GM12878 (cell line): Measurements from ENCODE around the gene PCED1B. TPM values are rescaled to one million over a fixed set of nuclear protein-coding genes. Genes with fewer than 3 reads are reported as not detected.
A peak's percentile ranks its signal among the peaks of the same experiment; 100 is the strongest.

ENCODE experiments used
- ATAC-seq: fragments of 200-7000 bp; cut with Tn5 transposase; 3 replicates; pipeline ENCODE4 v1.9.1; 2020; ENCODE audit warnings: mild to moderate bottlenecking, moderate library complexity
- BruUV-seq: library from RNA; stranded (reverse); fragments of 400-500 nt; replicated peaks from 2 replicates; lab custom pipeline; 2021; lab: Mats Ljungman, UMichigan
- CTCF ChIA-PET: fragments of 300-600 bp; sonication (Branson Sonifier 250); formaldehyde crosslinking; extraction: SDS; loops from one replicate; lab custom pipeline; 2021; ENCODE audit warnings: inconsistent platforms; lab: Yijun Ruan, JAX
- POLR2A ChIA-PET: fragments of 350-600 bp; formaldehyde crosslinking; extraction: SDS; loops from one replicate; lab custom pipeline; 2021; ENCODE audit warnings: inconsistent platforms; lab: Charles Lee
- RAD21 ChIA-PET: fragments of 300-600 bp; sonication (Branson Sonifier 250); formaldehyde crosslinking; loops from one replicate; lab custom pipeline; 2023; ENCODE audit warnings: antibody characterized with exemption; ENCODE audit not compliant: unreplicated experiment; lab: Charles Lee
- SMC1A ChIA-PET: fragments of 300-600 bp; sonication (Branson Sonifier 250); formaldehyde crosslinking; loops from one replicate; lab custom pipeline; 2023; ENCODE audit not compliant: unreplicated experiment, uncharacterized antibody; lab: Charles Lee
- DNase-seq: peaks from one replicate; pipeline ENCODE4 v3.0.0-alpha.2; 2011; ENCODE audit warnings: low read depth, low spot score
- FAIRE-seq: peaks from 3 replicates; lab custom pipeline; 2011; peaks lifted over from hg19 to GRCh38; lab: Jason Lieb, UNC
- H2AFZ ChIP-seq: 2 replicates; pipeline ENCODE4 v1.6.0; 2011; ENCODE audit warnings: low read depth, low read length, control low read depth; ENCODE audit not compliant: control insufficient read depth
- H3K27ac ChIP-seq: 2 replicates; pipeline ENCODE4 v1.5.1; 2011; ENCODE audit warnings: control low read depth; ENCODE audit not compliant: control insufficient read depth, insufficient read depth
- H3K27me3 ChIP-seq, 2 experiments: replicated peaks in 1 of 2; 2 replicates each; pipeline versions ENCODE4 v1.6.0 to v1.6.1; 2011; ENCODE audit warnings: low read length in 1 of 2; ENCODE audit not compliant: control insufficient read depth in 2 of 2, insufficient read depth in 2 of 2
- H3K36me3 ChIP-seq, 2 experiments: 2 replicates each; pipeline ENCODE4 v1.5.1; 2011; ENCODE audit warnings: low read length in 1 of 2; ENCODE audit not compliant: control insufficient read depth in 2 of 2, insufficient read depth in 2 of 2
- H3K4me1 ChIP-seq: 2 replicates; pipeline ENCODE4 v1.6.1; 2011; ENCODE audit warnings: mild to moderate bottlenecking, low read length, moderate library complexity, mixed read lengths; ENCODE audit not compliant: control insufficient read depth, insufficient read depth
- H3K4me2 ChIP-seq: 2 replicates; pipeline ENCODE4 v1.6.0; 2011; ENCODE audit warnings: control low read depth; ENCODE audit not compliant: control insufficient read depth, insufficient read depth
- H3K4me3 ChIP-seq: fragments of 200-600 bp; sonication (generic); 2 replicates; pipeline ENCODE4 v1.5.1; 2016
- H3K79me2 ChIP-seq: 2 replicates; pipeline ENCODE4 v1.6.0; 2011; ENCODE audit warnings: low read length; ENCODE audit not compliant: control insufficient read depth, insufficient read depth
- H3K9ac ChIP-seq: 2 replicates; pipeline ENCODE4 v1.8.0; 2011; ENCODE audit warnings: low read length, control low read depth, mixed read lengths; ENCODE audit not compliant: control insufficient read depth, insufficient read depth
- H3K9me3 ChIP-seq: replicated peaks from 3 replicates; pipeline ENCODE4 v1.5.1; 2011; ENCODE audit warnings: mild to moderate bottlenecking, low read length; ENCODE audit not compliant: control insufficient read depth, insufficient read depth
- H4K20me1 ChIP-seq: 2 replicates; pipeline ENCODE4 v1.6.0; 2011; ENCODE audit not compliant: control insufficient read depth, insufficient read depth
- BRCA1 ChIP-seq: IDR thresholded peaks from 2 replicates; pipeline ENCODE4 v1.6.1; 2011; ENCODE audit warnings: low read depth, low read length, improper control_type of control experiment
- CHD4 ChIP-seq: fragments of 200-600 bp; sonication (generic); IDR thresholded peaks from 2 replicates; pipeline ENCODE4 v1.6.1; 2016; ENCODE audit warnings: mild to moderate bottlenecking
- ESRRA ChIP-seq: IDR thresholded peaks from 2 replicates; pipeline ENCODE4 v1.6.1; 2012; ENCODE audit warnings: mild to moderate bottlenecking, low read length, improper control_type of control experiment
- GABPA ChIP-seq: IDR thresholded peaks from 2 replicates; pipeline ENCODE4 v1.6.1; 2014; ENCODE audit warnings: antibody characterized with exemption, low read depth, mild to moderate bottlenecking, inconsistent platforms
- IKZF2 ChIP-seq, 2 experiments: fragments of 450-650 bp; IDR thresholded peaks; 2 replicates each; pipeline ENCODE4 v1.6.1; 2017; ENCODE audit warnings: mild to moderate bottlenecking in 2 of 2, moderate library complexity in 2 of 2
- JUND ChIP-seq: IDR thresholded peaks from 2 replicates; pipeline ENCODE4 v1.6.1; 2012; ENCODE audit warnings: low read depth, mild to moderate bottlenecking, low read length, improper control_type of control experiment, moderate library complexity
- KAT2A ChIP-seq: conservative IDR thresholded peaks from 2 replicates; pipeline ENCODE4 v1.6.1; 2011; ENCODE audit warnings: low read depth, low read length; ENCODE audit not compliant: control insufficient read depth
- KDM1A ChIP-seq: fragments of 200-600 bp; sonication (generic); IDR thresholded peaks from 2 replicates; pipeline ENCODE4 v1.6.1; 2016; ENCODE audit warnings: borderline replicate concordance
- MEF2A ChIP-seq: IDR thresholded peaks from 2 replicates; pipeline ENCODE4 v1.6.1; 2011; ENCODE audit warnings: low read depth, mild to moderate bottlenecking, low read length, moderate library complexity; ENCODE audit not compliant: insufficient read depth
- NBN ChIP-seq: fragments of 450-650 bp; IDR thresholded peaks from 2 replicates; pipeline ENCODE4 v1.6.1; 2016
- NR2C1 ChIP-seq: fragments of 450-650 bp; IDR thresholded peaks from 2 replicates; pipeline ENCODE4 v1.6.1; 2017; ENCODE audit warnings: antibody characterized with exemption, mild to moderate bottlenecking, moderate library complexity
- NRF1 ChIP-seq: conservative IDR thresholded peaks from 2 replicates; pipeline ENCODE4 v1.6.1; 2011; ENCODE audit warnings: mild to moderate bottlenecking, low read depth, low read length, improper control_type of control experiment
- PAX5 ChIP-seq: IDR thresholded peaks from 2 replicates; pipeline ENCODE4 v1.6.1; 2011; ENCODE audit warnings: low read depth, low read length, borderline replicate concordance
- RB1 ChIP-seq: fragments of 450-650 bp; formaldehyde crosslinking; IDR thresholded peaks from 2 replicates; pipeline ENCODE4 v1.6.1; 2017; ENCODE audit warnings: mild to moderate bottlenecking, borderline replicate concordance
- RCOR1 ChIP-seq: conservative IDR thresholded peaks from 2 replicates; pipeline ENCODE4 v1.6.1; 2012; ENCODE audit warnings: low read depth, low read length, improper control_type of control experiment
- TCF7 ChIP-seq: IDR thresholded peaks from 2 replicates; pipeline ENCODE4 v1.6.1; 2014; ENCODE audit warnings: antibody characterized with exemption, borderline replicate concordance
- YY1 ChIP-seq: IDR thresholded peaks from 2 replicates; pipeline ENCODE4 v1.6.1; 2011; ENCODE audit warnings: low read depth, mild to moderate bottlenecking, low read length
- WGBS: methylation state at CpG from one replicate; pipeline ENCODE4 v1.1.6; 2016; ENCODE audit warnings: low lambda C conversion rate; ENCODE audit not compliant: insufficient replicate concordance, insufficient coverage; ENCODE audit errors: missing lambda C conversion rate; 5-methylcytosine and 5-hydroxymethylcytosine counted together
- in situ Hi-C: fragments of 300-500 bp; cut with MboI; formaldehyde crosslinking; loops from 9 replicates; pipeline ENCODE4 v1.14.3; 2018; ENCODE audit warnings: mixed read lengths
- intact Hi-C: fragments of 100-400 bp; cut with micrococcal nuclease; formaldehyde crosslinking; loops from one replicate; pipeline ENCODE4 v1.14.2; 2022; ENCODE audit not compliant: unreplicated experiment
- polyA plus RNA-seq, 11 experiments: library from polyadenylated mRNA; depleted of rRNA in 4 of 11; unstranded in 6 of 11; stranded (reverse) in 5 of 11; fragments of >200 nt; fragmentation: Nextera tagmentation in 4 of 11; fragmentation: Illumina TruSeq in 1 of 11; extraction: Ambion mirVana in 4 of 11; extraction: Trizol in 1 of 11; gene quantifications; 1 replicate in 1 of 11; 2 replicates in 10 of 11; pipeline versions ENCODE4 v1.2.1 to v1.2.3, GENCODE V29; 2011 to 2016; ENCODE audit warnings: inconsistent platforms in 2 of 11, missing spikeins in 2 of 11, low read depth in 1 of 11
- total RNA-seq, 4 experiments: library from RNA; depleted of rRNA in 3 of 4; stranded (reverse); fragments of >200 nt in 3 of 4; fragmentation: Illumina TruSeq in 1 of 4; extraction: Trizol in 1 of 4; gene quantifications; 2 replicates each; pipeline versions ENCODE4 v1.2.1 to v1.2.3, GENCODE V29; 2013 to 2021
- TF ChIP-seq, protein P1 (sequence below): IDR thresholded peaks from 2 replicates; pipeline ENCODE4 v1.6.1; 2012; ENCODE audit warnings: low read depth, low read length, improper control_type of control experiment

The PCED1B gene
- total and polyA plus RNA-seq, 10 of the 15 experiments (the other 5 are each of a cell fraction or from before 2014, with no cell fraction given), result 0.80 to 8.8 (median 3.0) TPM

- SMC1A ChIA-PET, result interaction anchor here (0.8 to 4.4 kb wide), 9 partner anchors 8 to 103 kb away, joined by 3 to 54 read pairs (median 5); no protein-coding TSS in a partner anchor
- intact Hi-C loops, result loop anchor here (5.0 kb wide), 1 partner anchor 88 kb away; no protein-coding TSS in a partner anchor
- TF ChIP-seq IKZF2 (IDR thresholded peaks at IDR 0.05) (peak in 1 of 2 experiments; percentile 24; a peak in 1 of 4 replicates), BRCA1 (no peak)
- in situ Hi-C loops, result no loop called here
- DNase-seq (no peak), ATAC-seq (no peak), FAIRE-seq (no peak)
- H2AFZ ChIP-seq, result no peak overlapping the region
- CTCF ChIA-PET, result interaction anchor here (0.6 to 3.1 kb wide), 7 partner anchors 8 to 476 kb away, joined by 3 to 14 read pairs (median 3); no protein-coding TSS in a partner anchor
- H3K4me2 ChIP-seq, result no peak overlapping the region
- H3K9ac ChIP-seq, result no peak overlapping the region
- H3K4me3 ChIP-seq, result no peak overlapping the region
- no peaks in the 10 kb centered on the region for H3K36me3 ChIP-seq
- H4K20me1 ChIP-seq, result no peaks in the 10 kb centered on the region
- no TSS peak for BruUV-seq
- peaks cover 25% of the 10 kb centered on the region for H3K4me1 ChIP-seq
- RAD21 ChIA-PET, result interaction anchor here (1.2 to 5.2 kb wide), 5 partner anchors 9 to 148 kb away, joined by 3 to 98 read pairs (median 5); no protein-coding TSS in a partner anchor
- WGBS, result 34% methylated on average over 3 of the region's 3 CpGs
- POLR2A ChIA-PET, result interaction anchor here (0.8 to 3.4 kb wide), 7 partner anchors 9 to 589 kb away, joined by 3 to 36 read pairs (median 4); no protein-coding TSS in a partner anchor
- H3K79me2 ChIP-seq, result no peaks in the 10 kb centered on the region
- no peaks in the 10 kb centered on the region for H3K9me3 ChIP-seq
- H3K27ac ChIP-seq, result no peak overlapping the region
- H3K27me3 ChIP-seq, result no peaks in the 10 kb centered on the region
Measured at GRCh38 chr12:47219243-47219642, 139.8 kb downstream of the PCED1B start.

GRCh38 chr12:47221256-47222023 lies 142.0 kb downstream of the PCED1B start:
- H4K20me1 ChIP-seq, result no peaks in the 10 kb centered on the region
- peaks cover 12% of the 10 kb centered on the region; the same call in 1 of the 2 replicates for H3K4me1 ChIP-seq
- 100% methylated on average over 2 of the region's 2 CpGs for WGBS
- ATAC-seq (no peak), FAIRE-seq (no peak), DNase-seq (no peak)
- no peak overlapping the region for H3K27ac ChIP-seq
- intact Hi-C loops, result no loop called here
- ChIA-PET RAD21 (interaction anchor here (0.7 to 1.5 kb wide), 3 partner anchors 14 to 560 kb away, joined by 3 to 6 read pairs (median 5); no protein-coding TSS in a partner anchor), CTCF (interaction anchor here (2.3 kb wide), 1 partner anchor 14 kb away, joined by 11 read pairs; no protein-coding TSS in a partner anchor), SMC1A (interaction anchor here (2.1 kb wide), 1 partner anchor 14 kb away, joined by 15 read pairs; no protein-coding TSS in a partner anchor), POLR2A (interaction anchor here (0.6 kb wide), 3 partner anchors 20 to 877 kb away, joined by 3 to 5 read pairs (median 3); no protein-coding TSS in a partner anchor)
- no peak overlapping the region for H3K4me2 ChIP-seq
- in situ Hi-C loops, result no loop called here
- BruUV-seq, result no TSS peak
- no peak overlapping the region for H3K4me3 ChIP-seq
- no peak overlapping the region for H3K9ac ChIP-seq
- no peaks in the 10 kb centered on the region for H3K79me2 ChIP-seq
- no peaks in the 10 kb centered on the region for H3K27me3 ChIP-seq
- no peaks in the 10 kb centered on the region for H3K36me3 ChIP-seq
- H3K9me3 ChIP-seq, result no peaks in the 10 kb centered on the region
- H2AFZ ChIP-seq, result no peak overlapping the region
- TF ChIP-seq NBN (no peak), KAT2A (no peak), NRF1 (no peak), ESRRA (no peak), NR2C1 (no peak), JUND (no peak), PAX5 (no peak), YY1 (no peak), GABPA (no peak), CHD4 (no peak), RB1 (no peak), RCOR1 (no peak), MEF2A (no peak), KDM1A (no peak), TCF7 (no peak)
- TF ChIP-seq, protein P1, sequence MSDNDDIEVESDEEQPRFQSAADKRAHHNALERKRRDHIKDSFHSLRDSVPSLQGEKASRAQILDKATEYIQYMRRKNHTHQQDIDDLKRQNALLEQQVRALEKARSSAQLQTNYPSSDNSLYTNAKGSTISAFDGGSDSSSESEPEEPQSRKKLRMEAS, result no peak
